GM23338 (cell line): Measurements from ENCODE around the gene EIF3F. TPM values are rescaled to one million over a fixed set of nuclear protein-coding genes. Genes with fewer than 3 reads are reported as not detected.
A peak's percentile ranks its signal among the peaks of the same experiment; 100 is the strongest.

Experiments
- ATAC-seq: fragments of 200-7000 bp; cut with Tn5 transposase; 3 replicates; pipeline ENCODE4 v1.9.1; 2020
- DNase-seq: peaks from one replicate; pipeline ENCODE4 v3.0.0-alpha.2; 2015; ENCODE audit warnings: low spot score
- H2AFZ ChIP-seq: fragments of 200-600 bp; sonication (generic); 2 replicates; pipeline ENCODE4 v1.8.0; 2016; ENCODE audit warnings: antibody characterized with exemption, mild to moderate bottlenecking, moderate library complexity
- H3F3A ChIP-seq: fragments of 200-600 bp; sonication (generic); replicated peaks from 2 replicates; pipeline ENCODE4 v1.8.0; 2017; ENCODE audit warnings: antibody characterized with exemption, mixed run types, low read depth
- H3K27ac ChIP-seq: fragments of 200-600 bp; sonication (generic); 2 replicates; pipeline ENCODE4 v1.6.1; 2016; ENCODE audit warnings: low read depth
- H3K27me3 ChIP-seq: fragments of 200-600 bp; sonication (generic); 2 replicates; pipeline ENCODE4 v1.8.0; 2016; ENCODE audit warnings: mild to moderate bottlenecking, mixed run types, moderate library complexity; ENCODE audit not compliant: insufficient read depth
- H3K36me3 ChIP-seq: fragments of 200-600 bp; sonication (generic); 2 replicates; pipeline ENCODE4 v1.8.0; 2016; ENCODE audit warnings: mild to moderate bottlenecking; ENCODE audit not compliant: insufficient read depth
- H3K4me1 ChIP-seq: fragments of 200-600 bp; sonication (generic); 2 replicates; pipeline ENCODE4 v1.8.0; 2016; ENCODE audit warnings: mild to moderate bottlenecking, moderate library complexity; ENCODE audit not compliant: insufficient read depth
- H3K4me2 ChIP-seq: fragments of 200-600 bp; sonication (generic); 2 replicates; pipeline ENCODE4 v1.7.1; 2017; ENCODE audit warnings: mixed run types
- H3K4me3 ChIP-seq: fragments of 200-600 bp; sonication (generic); 2 replicates; pipeline ENCODE4 v1.6.1; 2016; ENCODE audit warnings: mixed run types
- H3K79me2 ChIP-seq: fragments of 200-600 bp; sonication (generic); replicated peaks from 2 replicates; pipeline ENCODE4 v1.8.0; 2017; ENCODE audit warnings: mild to moderate bottlenecking; ENCODE audit not compliant: insufficient read depth
- H3K9me2 ChIP-seq: fragments of 200-600 bp; sonication (generic); 2 replicates; pipeline ENCODE4 v1.8.0; 2017; ENCODE audit not compliant: insufficient read depth
- H4K20me1 ChIP-seq: fragments of 200-600 bp; sonication (generic); replicated peaks from 2 replicates; pipeline ENCODE4 v1.8.0; 2017; ENCODE audit warnings: mild to moderate bottlenecking; ENCODE audit not compliant: insufficient read depth
- H3K27ac Mint-ChIP-seq: 2 replicates; pipeline ENCODE4 v1.8.0; 2020; ENCODE audit warnings: inconsistent platforms, mild to moderate bottlenecking, moderate library complexity, mixed read lengths
- H3K27me3 Mint-ChIP-seq: 3 replicates; pipeline ENCODE4 v1.8.0; 2022; ENCODE audit warnings: low read depth, mild to moderate bottlenecking, moderate library complexity, mixed read lengths, inconsistent platforms; ENCODE audit not compliant: insufficient read depth, poor library complexity
- H3K36me3 Mint-ChIP-seq: 3 replicates; pipeline ENCODE4 v1.8.0; 2021; ENCODE audit warnings: low read depth, mild to moderate bottlenecking, inconsistent platforms, moderate library complexity, mixed read lengths
- H3K4me1 Mint-ChIP-seq: 3 replicates; pipeline ENCODE4 v1.8.0; 2020; ENCODE audit warnings: mild to moderate bottlenecking, inconsistent platforms, mixed read lengths
- H3K4me3 Mint-ChIP-seq: 3 replicates; pipeline ENCODE4 v1.8.0; 2021; ENCODE audit warnings: moderate library complexity, mild to moderate bottlenecking, inconsistent platforms, mixed read lengths
- H3K9me3 Mint-ChIP-seq: 3 replicates; pipeline ENCODE4 v1.8.0; 2020; ENCODE audit warnings: moderate library complexity, mild to moderate bottlenecking, inconsistent platforms, mixed read lengths
- CTCF ChIP-seq, 2 experiments: fragments of 200-600 bp in 1 of 2; sonication (generic) in 1 of 2; conservative IDR thresholded peaks; 2 replicates each; pipeline versions ENCODE4 v1.5.1 to v1.6.1; 2016 to 2017; ENCODE audit warnings: antibody characterized with exemption in 2 of 2, low read depth in 2 of 2, mild to moderate bottlenecking in 2 of 2, moderate library complexity in 1 of 2
- EZH2 ChIP-seq: fragments of 200-600 bp; sonication (generic); IDR thresholded peaks from one replicate; pipeline ENCODE4 v1.8.0; 2017; ENCODE audit warnings: antibody characterized with exemption, mild to moderate bottlenecking, low read depth; ENCODE audit not compliant: unreplicated experiment
- EZH2phosphoT487 ChIP-seq: fragments of 200-600 bp; sonication (generic); IDR thresholded peaks from one replicate; pipeline ENCODE4 v1.8.1; 2018; ENCODE audit warnings: antibody characterized with exemption; ENCODE audit not compliant: unreplicated experiment
- JUNB ChIP-seq: IDR thresholded peaks from one replicate; pipeline ENCODE4 v1.6.1; 2016; ENCODE audit warnings: antibody characterized with exemption; ENCODE audit not compliant: unreplicated experiment
- NANOG ChIP-seq: IDR thresholded peaks from 2 replicates; pipeline ENCODE4 v1.6.1; 2016; ENCODE audit warnings: antibody characterized with exemption, borderline replicate concordance
- POLR2AphosphoS5 ChIP-seq: IDR thresholded peaks from 2 replicates; pipeline ENCODE4 v1.6.1; 2016; ENCODE audit warnings: antibody characterized with exemption, low read depth
- STAT1 ChIP-seq: IDR thresholded peaks from one replicate; pipeline ENCODE4 v1.6.1; 2016; ENCODE audit warnings: antibody characterized with exemption; ENCODE audit not compliant: unreplicated experiment
- ZNF114 ChIP-seq: fragments of 250-450 bp; sonication (Bioruptor Pico); IDR thresholded peaks from 2 replicates; pipeline ENCODE4 v1.5.0; 2020; ENCODE audit warnings: mild to moderate bottlenecking, moderate library complexity
- polyA plus RNA-seq: library from polyadenylated mRNA; unstranded; fragments of >200 nt; fragmentation: Nextera tagmentation; extraction: Ambion mirVana; gene quantifications from 2 replicates; pipeline ENCODE4 v1.2.1, GENCODE V29; 2016
- total RNA-seq: library from RNA; depleted of rRNA; stranded (reverse); fragments of >200 nt; shearing (Covaris generic); gene quantifications from 2 replicates; pipeline ENCODE4 v1.2.3, GENCODE V29; 2014
- TF ChIP-seq, protein P1 (sequence below): IDR thresholded peaks from 2 replicates; pipeline ENCODE4 v1.6.1; 2016; ENCODE audit warnings: antibody characterized with exemption
- TF ChIP-seq, protein P2 (sequence below): IDR thresholded peaks from one replicate; pipeline ENCODE4 v1.6.1; 2018; ENCODE audit warnings: antibody characterized with exemption; ENCODE audit not compliant: unreplicated experiment

Gene EIF3F
- total and polyA plus RNA-seq, 2 experiments from 2014 or later, result 237 to 555 TPM

GRCh38 chr11:7994581-7995278 is 7.6 kb downstream of the EIF3F start:
- no peak overlapping the region for H3K4me3 ChIP-seq
- Mint-ChIP-seq H3K27me3 (peaks cover 2% of the 10 kb centered on the region), H3K4me1 (no peaks in the 10 kb centered on the region), H3K27ac (no peak overlapping the region), H3K4me3 (no peak overlapping the region), H3K9me3 (no peaks in the 10 kb centered on the region), H3K36me3 (peaks cover 79% of the 10 kb centered on the region)
- DNase-seq, result no peak
- H4K20me1 ChIP-seq, result peaks cover 9% of the 10 kb centered on the region; the same call in 1 of the 2 replicates
- H2AFZ ChIP-seq, result no peak overlapping the region
- ATAC-seq, result no peak
- H3K4me2 ChIP-seq, result no peak overlapping the region
- no peak for TF ChIP-seq CTCF (conservative IDR thresholded peaks at IDR 0.05; ENCODE audit: low read depth in 2 of 2)
- no peak for TF ChIP-seq JUNB
- TF ChIP-seq, protein P1, sequence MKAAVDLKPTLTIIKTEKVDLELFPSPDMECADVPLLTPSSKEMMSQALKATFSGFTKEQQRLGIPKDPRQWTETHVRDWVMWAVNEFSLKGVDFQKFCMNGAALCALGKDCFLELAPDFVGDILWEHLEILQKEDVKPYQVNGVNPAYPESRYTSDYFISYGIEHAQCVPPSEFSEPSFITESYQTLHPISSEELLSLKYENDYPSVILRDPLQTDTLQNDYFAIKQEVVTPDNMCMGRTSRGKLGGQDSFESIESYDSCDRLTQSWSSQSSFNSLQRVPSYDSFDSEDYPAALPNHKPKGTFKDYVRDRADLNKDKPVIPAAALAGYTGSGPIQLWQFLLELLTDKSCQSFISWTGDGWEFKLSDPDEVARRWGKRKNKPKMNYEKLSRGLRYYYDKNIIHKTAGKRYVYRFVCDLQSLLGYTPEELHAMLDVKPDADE, result no peak
- no peak for TF ChIP-seq EZH2phosphoT487
- TF ChIP-seq NANOG, result no peak
- no peak for TF ChIP-seq POLR2AphosphoS5
- TF ChIP-seq STAT1, result no peak
- TF ChIP-seq EZH2, result no peak
- peaks cover 24% of the 10 kb centered on the region; the same call in 1 of the 2 replicates for H3F3A ChIP-seq
- no peaks in the 10 kb centered on the region for H3K4me1 ChIP-seq
- peaks cover 68% of the 10 kb centered on the region for H3K36me3 ChIP-seq
- H3K27me3 ChIP-seq, result no peaks in the 10 kb centered on the region
- no peak overlapping the region for H3K27ac ChIP-seq
- H3K9me2 ChIP-seq, result no peaks in the 10 kb centered on the region
- peaks cover 21% of the 10 kb centered on the region for H3K79me2 ChIP-seq

DNA sequence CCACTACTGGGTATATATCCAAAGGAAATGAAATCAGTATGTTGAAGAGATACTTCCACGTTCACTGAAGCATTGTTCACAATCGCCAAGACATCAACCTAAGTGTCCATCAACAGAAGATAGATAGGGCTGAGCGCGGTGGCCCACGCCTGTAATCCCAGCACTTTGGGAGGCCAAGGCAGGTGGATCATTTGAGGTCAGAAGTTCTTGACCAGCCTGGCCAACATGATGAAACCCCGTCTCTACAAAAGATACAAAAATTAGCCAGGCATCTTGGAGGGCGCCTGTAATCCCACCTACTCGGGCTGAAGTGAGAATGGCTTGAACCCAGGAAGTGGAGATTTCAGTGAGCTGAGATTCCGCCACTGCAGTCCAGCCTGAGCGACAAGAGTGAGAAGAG is 12.7 kb downstream of the EIF3F start:
- H3K4me1 Mint-ChIP-seq, result no peaks in the 10 kb centered on the region
- Histone ChIP-seq H3K9me2 (no peaks in the 10 kb centered on the region), H3K27ac (0 out of 2 replicates have a peak overlapping the region, but pooled peaks have one; percentile 27), H3F3A (peaks cover 11% of the 10 kb centered on the region; the same call in 1 of the 2 replicates), H3K4me3 (no peak overlapping the region), H3K4me2 (no peak overlapping the region), H3K27me3 (no peaks in the 10 kb centered on the region), H3K79me2 (no peaks in the 10 kb centered on the region), H4K20me1 (0 out of 2 replicates have a peak, but pooled peaks cover 4% of the 10 kb centered on the region), H3K4me1 (no peaks in the 10 kb centered on the region), H3K36me3 (peaks cover 34% of the 10 kb centered on the region), H2AFZ (no peak overlapping the region)
- H3K27ac Mint-ChIP-seq, result no peak overlapping the region
- TF ChIP-seq EZH2 (no peak), ZNF114 (CRISPR knock-in tag) (no peak), JUNB (no peak), STAT1 (no peak), EZH2phosphoT487 (no peak), CTCF (conservative IDR thresholded peaks at IDR 0.05; ENCODE audit: low read depth in 2 of 2) (no peak)
- TF ChIP-seq, protein P2, sequence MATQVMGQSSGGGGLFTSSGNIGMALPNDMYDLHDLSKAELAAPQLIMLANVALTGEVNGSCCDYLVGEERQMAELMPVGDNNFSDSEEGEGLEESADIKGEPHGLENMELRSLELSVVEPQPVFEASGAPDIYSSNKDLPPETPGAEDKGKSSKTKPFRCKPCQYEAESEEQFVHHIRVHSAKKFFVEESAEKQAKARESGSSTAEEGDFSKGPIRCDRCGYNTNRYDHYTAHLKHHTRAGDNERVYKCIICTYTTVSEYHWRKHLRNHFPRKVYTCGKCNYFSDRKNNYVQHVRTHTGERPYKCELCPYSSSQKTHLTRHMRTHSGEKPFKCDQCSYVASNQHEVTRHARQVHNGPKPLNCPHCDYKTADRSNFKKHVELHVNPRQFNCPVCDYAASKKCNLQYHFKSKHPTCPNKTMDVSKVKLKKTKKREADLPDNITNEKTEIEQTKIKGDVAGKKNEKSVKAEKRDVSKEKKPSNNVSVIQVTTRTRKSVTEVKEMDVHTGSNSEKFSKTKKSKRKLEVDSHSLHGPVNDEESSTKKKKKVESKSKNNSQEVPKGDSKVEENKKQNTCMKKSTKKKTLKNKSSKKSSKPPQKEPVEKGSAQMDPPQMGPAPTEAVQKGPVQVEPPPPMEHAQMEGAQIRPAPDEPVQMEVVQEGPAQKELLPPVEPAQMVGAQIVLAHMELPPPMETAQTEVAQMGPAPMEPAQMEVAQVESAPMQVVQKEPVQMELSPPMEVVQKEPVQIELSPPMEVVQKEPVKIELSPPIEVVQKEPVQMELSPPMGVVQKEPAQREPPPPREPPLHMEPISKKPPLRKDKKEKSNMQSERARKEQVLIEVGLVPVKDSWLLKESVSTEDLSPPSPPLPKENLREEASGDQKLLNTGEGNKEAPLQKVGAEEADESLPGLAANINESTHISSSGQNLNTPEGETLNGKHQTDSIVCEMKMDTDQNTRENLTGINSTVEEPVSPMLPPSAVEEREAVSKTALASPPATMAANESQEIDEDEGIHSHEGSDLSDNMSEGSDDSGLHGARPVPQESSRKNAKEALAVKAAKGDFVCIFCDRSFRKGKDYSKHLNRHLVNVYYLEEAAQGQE, result no peak
- TF ChIP-seq, protein P1, result no peak
- peaks cover 7% of the 10 kb centered on the region for H3K27me3 Mint-ChIP-seq
- H3K36me3 Mint-ChIP-seq, result peaks cover 38% of the 10 kb centered on the region
- DNase-seq (no peak), ATAC-seq (no peak)
- H3K9me3 Mint-ChIP-seq, result no peaks in the 10 kb centered on the region; the same call in 2 of the 3 replicates
- no peak overlapping the region for H3K4me3 Mint-ChIP-seq
